Panc1 (cell line): Measurements from ENCODE around the gene SSBP2.

Source experiments
- POLR2AphosphoS5 ChIP-seq: IDR thresholded peaks from 2 replicates; pipeline ENCODE4 v1.6.1; 2012; ENCODE audit warnings: mild to moderate bottlenecking, low read depth, low read length, moderate library complexity
- TF ChIP-seq, protein P1 (sequence below): fragments of 450-650 bp; IDR thresholded peaks from 2 replicates; pipeline ENCODE4 v1.5.1; 2017; ENCODE audit warnings: mild to moderate bottlenecking

DNA sequence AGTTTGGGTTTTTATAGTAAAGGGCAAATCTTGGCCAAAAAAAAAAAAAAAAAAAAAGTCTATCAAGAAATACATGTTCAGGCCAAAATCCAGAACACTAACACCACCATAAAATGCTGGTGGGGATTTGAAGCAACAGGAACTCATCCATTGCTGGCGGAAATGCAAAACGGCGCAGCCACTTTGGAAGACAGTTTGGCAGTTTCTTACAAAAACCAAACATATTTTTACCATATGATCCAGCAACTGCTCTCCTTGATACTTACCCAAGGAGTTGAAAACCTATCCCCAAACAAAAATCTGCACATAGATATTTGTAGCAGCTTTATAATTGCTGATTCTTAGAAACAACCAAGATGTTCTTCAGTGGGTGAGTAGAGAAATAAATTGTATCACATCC is 203.9 kb downstream of the SSBP2 start:
- TF ChIP-seq POLR2AphosphoS5, result no peak
- TF ChIP-seq, protein P1, sequence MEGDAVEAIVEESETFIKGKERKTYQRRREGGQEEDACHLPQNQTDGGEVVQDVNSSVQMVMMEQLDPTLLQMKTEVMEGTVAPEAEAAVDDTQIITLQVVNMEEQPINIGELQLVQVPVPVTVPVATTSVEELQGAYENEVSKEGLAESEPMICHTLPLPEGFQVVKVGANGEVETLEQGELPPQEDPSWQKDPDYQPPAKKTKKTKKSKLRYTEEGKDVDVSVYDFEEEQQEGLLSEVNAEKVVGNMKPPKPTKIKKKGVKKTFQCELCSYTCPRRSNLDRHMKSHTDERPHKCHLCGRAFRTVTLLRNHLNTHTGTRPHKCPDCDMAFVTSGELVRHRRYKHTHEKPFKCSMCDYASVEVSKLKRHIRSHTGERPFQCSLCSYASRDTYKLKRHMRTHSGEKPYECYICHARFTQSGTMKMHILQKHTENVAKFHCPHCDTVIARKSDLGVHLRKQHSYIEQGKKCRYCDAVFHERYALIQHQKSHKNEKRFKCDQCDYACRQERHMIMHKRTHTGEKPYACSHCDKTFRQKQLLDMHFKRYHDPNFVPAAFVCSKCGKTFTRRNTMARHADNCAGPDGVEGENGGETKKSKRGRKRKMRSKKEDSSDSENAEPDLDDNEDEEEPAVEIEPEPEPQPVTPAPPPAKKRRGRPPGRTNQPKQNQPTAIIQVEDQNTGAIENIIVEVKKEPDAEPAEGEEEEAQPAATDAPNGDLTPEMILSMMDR, result no peak
